Measurements from ENCODE around the gene PRKACA. TPM values are rescaled to one million over a fixed set of nuclear protein-coding genes. Genes with fewer than 3 reads are reported as not detected.
"Not testable (repeated sequence)": the region's sequence is repeated elsewhere in the genome, so short reads cannot be mapped to it uniquely, and the experiment has no call there.

PRKACA gene
- total RNA-seq, 1 experiment from 2014 or later: 56.7 TPM

DNA sequence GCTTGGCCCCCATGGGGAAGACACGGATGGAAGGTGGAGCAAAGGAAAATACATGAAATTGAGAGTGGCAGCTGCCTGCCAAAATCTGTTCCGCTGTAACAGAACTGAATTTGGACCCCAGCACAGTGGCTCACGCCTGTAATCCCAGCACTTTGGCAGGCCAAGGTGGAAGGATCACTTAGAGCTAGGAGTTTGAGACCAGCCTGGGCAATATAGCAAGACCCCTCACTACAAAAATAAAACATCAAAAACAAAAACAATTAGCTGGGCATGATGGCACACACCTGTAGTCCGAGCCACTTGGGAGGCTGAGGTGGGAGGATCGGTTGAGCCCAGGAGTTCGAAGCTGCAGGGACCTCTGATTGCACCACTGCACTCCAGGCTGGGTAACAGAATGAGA lies 65.1 kb downstream of the PRKACA start:
- H3K27me3 ChIP-seq (replicated peaks; ENCODE audit: insufficient read depth, low read depth, low read length, poor library complexity): no peaks in the 10 kb centered on the region
- intact Hi-C loops (cut with micrococcal nuclease; ENCODE audit: unreplicated experiment): no loop called here
- no peaks in the 10 kb centered on the region for H3K36me3 ChIP-seq (ENCODE audit: insufficient read depth, low read length, poor library complexity, severe bottlenecking)
- H3K4me1 ChIP-seq (ENCODE audit: insufficient read depth, low read length, poor library complexity, severe bottlenecking): no peaks in the 10 kb centered on the region
- no peak overlapping the region for H3K27ac ChIP-seq (ENCODE audit: low read depth, low read length, poor library complexity, severe bottlenecking)
- ChIA-PET CTCF (no interaction called here), POLR2A (ENCODE audit: low non-redundant PET) (no interaction called here)
- no peak for DNase-seq (ENCODE audit: low spot score)
- BruUV-seq (replicated peaks): no TSS peak
- no peak for TF ChIP-seq EZH2 (IDR thresholded peaks at IDR 0.05; ENCODE audit: borderline replicate concordance, low read depth, low read length, poor library complexity, severe bottlenecking)
- TF ChIP-seq, protein P1, sequence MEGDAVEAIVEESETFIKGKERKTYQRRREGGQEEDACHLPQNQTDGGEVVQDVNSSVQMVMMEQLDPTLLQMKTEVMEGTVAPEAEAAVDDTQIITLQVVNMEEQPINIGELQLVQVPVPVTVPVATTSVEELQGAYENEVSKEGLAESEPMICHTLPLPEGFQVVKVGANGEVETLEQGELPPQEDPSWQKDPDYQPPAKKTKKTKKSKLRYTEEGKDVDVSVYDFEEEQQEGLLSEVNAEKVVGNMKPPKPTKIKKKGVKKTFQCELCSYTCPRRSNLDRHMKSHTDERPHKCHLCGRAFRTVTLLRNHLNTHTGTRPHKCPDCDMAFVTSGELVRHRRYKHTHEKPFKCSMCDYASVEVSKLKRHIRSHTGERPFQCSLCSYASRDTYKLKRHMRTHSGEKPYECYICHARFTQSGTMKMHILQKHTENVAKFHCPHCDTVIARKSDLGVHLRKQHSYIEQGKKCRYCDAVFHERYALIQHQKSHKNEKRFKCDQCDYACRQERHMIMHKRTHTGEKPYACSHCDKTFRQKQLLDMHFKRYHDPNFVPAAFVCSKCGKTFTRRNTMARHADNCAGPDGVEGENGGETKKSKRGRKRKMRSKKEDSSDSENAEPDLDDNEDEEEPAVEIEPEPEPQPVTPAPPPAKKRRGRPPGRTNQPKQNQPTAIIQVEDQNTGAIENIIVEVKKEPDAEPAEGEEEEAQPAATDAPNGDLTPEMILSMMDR (conservative IDR thresholded peaks at IDR 0.05; ENCODE audit: low read depth, low read length): no peak
- H3K9me3 ChIP-seq (ENCODE audit: low read depth, low read length, poor library complexity, severe bottlenecking): no peaks in the 10 kb centered on the region
- no peak overlapping the region for H3K4me3 ChIP-seq (ENCODE audit: low read depth, low read length, poor library complexity, severe bottlenecking)

GRCh38 chr19:14051980-14052379 lies 65.6 kb downstream of the PRKACA start:
- no peaks in the 10 kb centered on the region for H3K27me3 ChIP-seq (replicated peaks; ENCODE audit: insufficient read depth, low read depth, low read length, poor library complexity)
- no peak overlapping the region for H3K4me3 ChIP-seq (ENCODE audit: low read depth, low read length, poor library complexity, severe bottlenecking)
- no peak overlapping the region for H3K27ac ChIP-seq (ENCODE audit: low read depth, low read length, poor library complexity, severe bottlenecking)
- DNase-seq (ENCODE audit: low spot score): no peak
- intact Hi-C loops (cut with micrococcal nuclease; ENCODE audit: unreplicated experiment): no loop called here
- POLR2A ChIA-PET (ENCODE audit: low non-redundant PET): no interaction called here
- H3K4me1 ChIP-seq (ENCODE audit: insufficient read depth, low read length, poor library complexity, severe bottlenecking): no peaks in the 10 kb centered on the region
- TF ChIP-seq, protein P1 (conservative IDR thresholded peaks at IDR 0.05; ENCODE audit: low read depth, low read length): no peak
- no peak for TF ChIP-seq EZH2 (IDR thresholded peaks at IDR 0.05; ENCODE audit: borderline replicate concordance, low read depth, low read length, poor library complexity, severe bottlenecking)
- H3K36me3 ChIP-seq (ENCODE audit: insufficient read depth, low read length, poor library complexity, severe bottlenecking): no peaks in the 10 kb centered on the region
- no peaks in the 10 kb centered on the region for H3K9me3 ChIP-seq (ENCODE audit: low read depth, low read length, poor library complexity, severe bottlenecking)
- no TSS peak for BruUV-seq (replicated peaks)
- CTCF ChIA-PET: no interaction called here

GRCh38 chr19:14050961-14051360 lies 66.6 kb downstream of the PRKACA start:
- intact Hi-C loops (cut with micrococcal nuclease; ENCODE audit: unreplicated experiment); H3K4me3 ChIP-seq (ENCODE audit: low read depth, low read length, poor library complexity, severe bottlenecking); BruUV-seq (replicated peaks); H3K27ac ChIP-seq (ENCODE audit: low read depth, low read length, poor library complexity, severe bottlenecking); H3K9me3 ChIP-seq (ENCODE audit: low read depth, low read length, poor library complexity, severe bottlenecking); H3K36me3 ChIP-seq (ENCODE audit: insufficient read depth, low read length, poor library complexity, severe bottlenecking); CTCF ChIA-PET; DNase-seq (ENCODE audit: low spot score); POLR2A ChIA-PET (ENCODE audit: low non-redundant PET); H3K27me3 ChIP-seq (replicated peaks; ENCODE audit: insufficient read depth, low read depth, low read length, poor library complexity); H3K4me1 ChIP-seq (ENCODE audit: insufficient read depth, low read length, poor library complexity, severe bottlenecking): not testable (repeated sequence)

- intact Hi-C loops (cut with micrococcal nuclease; ENCODE audit: unreplicated experiment): no loop called here
- no peaks in the 10 kb centered on the region for H3K36me3 ChIP-seq (ENCODE audit: insufficient read depth, low read length, poor library complexity, severe bottlenecking)
- POLR2A ChIA-PET (ENCODE audit: low non-redundant PET): no interaction called here
- CTCF ChIA-PET: interaction anchor here (0.6 kb wide), 1 partner anchor 29 kb away, joined by 4 read pairs; no protein-coding TSS in a partner anchor
- H3K4me1 ChIP-seq (ENCODE audit: insufficient read depth, low read length, poor library complexity, severe bottlenecking): no peaks in the 10 kb centered on the region
- H3K27me3 ChIP-seq (replicated peaks; ENCODE audit: insufficient read depth, low read depth, low read length, poor library complexity): no peaks in the 10 kb centered on the region
- H3K4me3 ChIP-seq (ENCODE audit: low read depth, low read length, poor library complexity, severe bottlenecking): no peak overlapping the region
- H3K9me3 ChIP-seq (ENCODE audit: low read depth, low read length, poor library complexity, severe bottlenecking): no peaks in the 10 kb centered on the region
- H3K27ac ChIP-seq (ENCODE audit: low read depth, low read length, poor library complexity, severe bottlenecking): no peak overlapping the region
- TF ChIP-seq EZH2 (IDR thresholded peaks at IDR 0.05; ENCODE audit: borderline replicate concordance, low read depth, low read length, poor library complexity, severe bottlenecking): no peak
- TF ChIP-seq, protein P1 (conservative IDR thresholded peaks at IDR 0.05; ENCODE audit: low read depth, low read length): no peak
- no TSS peak for BruUV-seq (replicated peaks)
- DNase-seq (ENCODE audit: low spot score): no peak
Observed at GRCh38 chr19:14050512-14050911, 67.0 kb downstream of the PRKACA start.

Measured in A673 (cell line).